ENCODE data around the gene PEMT.

Gene PEMT

DNA sequence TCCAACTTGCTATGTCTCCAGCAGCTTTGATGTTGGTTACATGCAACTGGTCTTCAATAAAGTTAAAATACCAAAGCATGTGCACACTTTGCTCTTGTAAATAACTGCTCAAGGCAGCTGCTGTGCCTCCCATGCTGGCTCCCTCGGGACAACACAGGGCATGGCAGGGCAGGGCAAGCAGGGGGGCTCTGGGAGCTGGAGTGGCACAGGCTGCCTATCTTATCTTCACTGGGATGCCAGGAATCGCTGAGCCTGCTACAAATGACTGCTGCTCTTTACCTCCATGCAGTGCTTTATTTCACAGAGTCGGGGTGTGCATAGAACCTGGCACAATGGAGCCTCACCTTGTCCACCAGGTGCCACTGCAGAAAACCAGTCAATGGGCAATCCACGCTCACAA is 21.8 kb downstream of the PEMT start:
- DNase-seq, result no peak

DNA sequence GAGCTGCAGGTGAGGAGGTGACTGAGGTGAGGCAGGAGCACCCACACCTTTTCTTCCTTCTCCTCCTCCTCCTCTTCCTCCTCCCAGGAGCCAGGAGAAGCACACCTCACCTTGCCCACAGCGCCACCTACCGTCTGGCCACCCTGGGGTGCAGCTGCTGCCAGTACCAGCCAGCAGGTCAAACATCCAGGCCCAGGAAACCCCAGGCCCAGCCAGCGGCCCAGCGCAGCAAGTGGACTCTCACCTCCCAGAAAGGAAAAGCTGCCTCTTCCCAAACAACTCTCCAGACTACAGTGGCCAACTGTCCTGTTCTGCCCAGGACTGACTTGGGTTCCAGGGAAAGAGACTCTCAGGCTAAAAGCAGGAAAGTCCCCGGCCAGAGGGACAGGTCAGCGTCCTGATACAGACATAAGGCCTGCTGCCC is 22.7 kb downstream of the PEMT start:
- DNase-seq, result peak; percentile 45

DNA sequence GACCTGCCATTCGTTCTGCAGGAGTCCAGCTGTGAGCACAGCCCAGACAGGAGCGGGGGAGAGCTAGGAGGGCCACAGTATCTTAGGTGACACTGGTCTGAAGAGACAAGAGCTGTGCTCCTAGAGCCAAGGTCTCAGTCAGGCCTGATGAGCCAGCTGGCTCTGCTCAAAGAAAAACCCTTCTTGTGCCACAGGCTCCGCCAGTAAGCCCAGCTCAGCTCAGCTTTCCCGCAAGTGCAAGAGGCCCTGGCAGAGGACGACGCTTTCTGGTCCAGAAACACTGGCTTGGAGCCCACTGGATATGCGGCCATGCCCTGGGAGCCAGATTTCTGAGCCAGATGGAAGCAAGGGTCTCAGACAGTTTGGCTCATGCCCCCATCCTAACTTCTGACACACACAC is 23.9 kb downstream of the PEMT start:
- DNase-seq, result no peak

DNA sequence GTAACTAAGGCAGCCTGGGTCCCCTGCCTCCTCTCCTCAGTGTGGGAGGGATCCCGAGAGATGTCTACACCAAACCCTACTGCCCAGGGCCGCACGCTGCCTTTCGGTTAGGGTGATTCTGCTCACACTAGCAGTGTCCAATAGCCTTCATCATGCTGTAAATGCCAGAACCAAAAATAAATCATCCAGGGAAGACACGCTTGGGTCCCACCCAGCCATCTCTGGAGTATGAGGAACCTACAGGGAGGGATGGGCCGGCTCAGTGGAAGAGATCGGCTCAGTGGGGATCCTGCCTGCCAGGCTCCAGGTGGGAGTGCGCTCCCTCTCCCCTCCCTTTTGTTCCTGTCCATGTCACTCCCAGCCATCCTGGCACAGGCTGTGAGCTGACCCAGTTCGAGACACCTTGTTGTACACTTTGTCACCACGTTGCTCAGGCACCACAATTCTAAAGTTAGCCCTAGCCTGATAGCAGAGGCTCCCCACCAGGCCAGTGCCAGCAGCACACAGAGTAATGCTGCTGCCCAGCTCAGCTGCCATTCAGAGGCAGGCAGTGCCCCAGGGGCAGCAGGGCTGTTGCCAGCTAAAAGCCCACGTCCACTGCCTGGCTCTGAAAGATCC is 24.5 kb downstream of the PEMT start:
- DNase-seq, result no peak

DNA sequence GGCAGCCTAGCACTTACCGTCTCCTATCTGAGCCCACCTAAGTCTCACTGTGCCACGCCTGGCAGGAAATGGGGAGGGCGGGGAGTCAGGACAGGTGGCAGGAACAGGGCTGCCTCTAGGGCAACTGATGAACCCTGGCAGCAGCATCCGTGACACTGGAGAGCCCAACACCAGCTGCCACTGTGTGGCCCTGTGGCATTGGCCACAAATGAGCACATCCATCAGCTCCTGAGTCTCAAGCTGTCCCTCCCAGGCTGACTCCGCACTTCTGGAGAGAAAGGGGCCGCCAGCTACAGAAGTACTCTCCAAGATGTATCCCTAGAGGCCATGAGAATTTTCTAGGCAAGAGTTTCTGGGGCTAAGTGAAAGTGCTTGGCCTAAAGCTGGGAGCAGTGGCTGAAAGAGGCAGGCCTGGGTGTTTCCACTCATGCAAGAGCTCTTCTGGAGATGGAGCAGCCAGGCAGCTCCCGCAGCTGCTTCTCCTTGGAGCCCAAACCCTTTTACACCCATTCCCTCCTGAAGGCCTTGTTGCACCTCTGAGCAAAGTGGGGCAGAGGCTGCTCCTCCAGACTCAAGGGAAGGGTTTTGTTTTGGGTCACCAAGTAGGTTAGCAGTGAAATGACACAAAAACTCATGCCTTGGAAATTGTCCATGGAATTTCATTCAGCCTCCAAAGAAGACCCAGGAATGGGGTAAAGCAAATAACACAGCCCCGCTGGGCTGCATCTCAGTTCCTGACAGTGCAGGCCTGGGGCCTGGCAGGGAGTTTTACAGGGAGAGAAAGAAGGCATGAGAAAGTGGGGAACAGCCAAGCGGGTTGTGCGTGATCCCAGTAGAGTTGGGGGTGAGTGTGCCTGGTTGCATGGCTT is 25.8 kb downstream of the PEMT start:
- no peak for DNase-seq

DNA sequence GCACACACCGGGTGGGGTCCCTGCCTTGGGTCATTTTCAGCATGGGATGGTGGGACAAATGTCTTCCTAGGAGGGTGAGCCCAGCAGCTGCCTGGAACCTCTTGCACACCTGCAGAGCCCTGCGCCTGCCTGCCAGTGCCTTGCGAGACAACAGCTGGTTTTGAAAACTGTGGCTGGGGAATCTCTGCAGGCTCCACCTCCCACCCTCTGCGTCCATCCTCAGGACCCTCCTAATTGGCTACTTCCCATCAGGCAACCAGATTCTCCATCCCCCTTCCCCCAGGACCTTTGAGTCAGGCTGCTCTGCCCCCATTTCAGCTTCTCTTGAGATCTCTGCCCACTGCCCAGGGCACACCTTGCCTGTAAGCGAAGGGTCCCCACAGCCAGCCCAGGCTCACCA is 26.6 kb downstream of the PEMT start:
- DNase-seq, result no peak

DNA sequence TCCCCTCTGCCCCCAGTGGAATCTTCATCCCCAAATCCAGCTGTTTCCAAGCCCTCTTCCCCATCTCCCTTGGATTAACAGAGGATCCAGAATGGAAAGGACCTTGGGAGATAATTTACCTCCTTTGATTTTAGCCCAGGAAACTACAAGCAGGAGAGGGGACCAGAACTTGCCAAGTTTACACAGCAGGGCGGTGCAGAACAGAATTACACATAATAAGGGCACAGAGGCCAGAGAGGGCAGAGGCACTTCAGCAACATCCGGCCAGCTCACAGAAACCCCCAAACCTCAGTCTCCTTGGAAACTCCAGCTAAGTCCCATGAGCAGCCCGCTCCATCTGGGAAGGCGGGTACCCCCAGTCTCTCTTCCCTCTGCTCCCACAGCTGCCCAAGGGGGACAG is 27.2 kb downstream of the PEMT start:
- no peak for DNase-seq

DNA sequence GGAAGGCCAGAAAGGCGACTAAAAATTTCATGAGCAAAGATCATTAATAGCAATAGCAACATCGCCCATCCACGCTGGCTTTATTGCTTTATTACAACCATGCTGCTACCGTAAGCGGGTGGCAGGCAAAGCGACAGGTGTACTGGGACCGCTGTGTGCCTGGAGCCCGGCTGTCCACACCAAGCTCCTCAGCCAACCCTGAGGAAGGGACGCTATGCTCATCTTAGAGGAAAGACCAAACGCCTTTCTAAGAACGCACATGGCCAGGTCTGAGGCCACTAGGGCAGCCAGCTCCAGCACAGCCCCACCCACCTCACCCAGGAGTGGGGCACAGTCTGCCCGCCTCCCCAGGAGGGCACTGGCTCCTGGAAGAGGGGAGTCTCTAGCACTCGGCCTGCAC is 28.0 kb downstream of the PEMT start:
- DNase-seq, result no peak

DNA sequence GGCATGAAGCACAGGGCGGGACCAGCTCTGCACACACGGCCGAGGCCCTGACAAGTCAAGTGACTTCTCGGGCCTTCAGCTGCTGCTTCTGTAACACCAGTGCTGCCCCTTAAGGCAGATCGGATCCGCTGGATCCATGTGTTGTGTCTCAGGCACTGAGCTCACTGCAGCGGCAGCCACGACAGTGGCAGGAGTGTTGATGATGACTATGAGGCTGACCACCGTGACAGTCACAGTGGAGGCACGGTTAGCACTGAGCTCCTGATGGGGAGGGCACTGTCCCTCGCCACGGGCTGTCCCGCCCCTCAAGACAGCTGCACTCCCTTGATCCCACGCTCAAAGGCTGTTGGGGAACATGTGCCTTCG is 29.4 kb downstream of the PEMT start:
- DNase-seq, result no peak

DNA sequence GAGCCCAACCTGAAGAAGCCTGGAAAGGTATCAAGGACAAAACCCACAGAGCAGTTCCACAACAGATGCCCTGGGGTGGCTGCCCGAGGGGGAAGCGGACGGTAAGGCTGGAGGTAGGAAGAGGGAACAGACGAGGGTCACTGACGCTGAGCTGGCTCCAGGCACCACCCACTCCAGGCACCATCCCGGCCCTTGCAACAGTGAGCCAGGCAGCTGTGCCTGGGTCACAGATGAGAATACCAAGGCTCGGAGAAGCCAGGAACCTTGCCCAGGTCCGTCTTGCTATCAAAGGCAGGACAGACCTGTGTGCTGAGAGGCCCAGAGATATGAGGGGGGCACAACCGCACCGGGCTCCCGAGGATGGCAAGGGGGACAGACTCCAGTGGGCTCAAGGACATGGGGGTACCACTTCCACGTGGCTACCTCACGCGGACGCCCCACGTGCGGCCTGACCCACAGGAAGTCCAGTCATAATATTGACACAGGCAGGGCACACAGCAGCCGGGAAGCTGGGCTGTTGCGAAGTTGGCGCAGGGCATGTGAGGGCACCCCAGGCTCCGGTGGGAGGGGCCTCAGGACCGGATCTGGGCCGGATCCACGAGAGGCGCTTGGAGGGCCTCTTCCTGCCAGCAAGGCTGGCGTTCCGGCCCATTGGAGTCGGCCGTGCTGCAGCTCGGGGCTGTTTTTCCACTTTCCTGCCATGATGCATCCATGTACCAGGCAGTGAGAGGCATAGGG is 29.9 kb downstream of the PEMT start:
- no peak for DNase-seq

DNA sequence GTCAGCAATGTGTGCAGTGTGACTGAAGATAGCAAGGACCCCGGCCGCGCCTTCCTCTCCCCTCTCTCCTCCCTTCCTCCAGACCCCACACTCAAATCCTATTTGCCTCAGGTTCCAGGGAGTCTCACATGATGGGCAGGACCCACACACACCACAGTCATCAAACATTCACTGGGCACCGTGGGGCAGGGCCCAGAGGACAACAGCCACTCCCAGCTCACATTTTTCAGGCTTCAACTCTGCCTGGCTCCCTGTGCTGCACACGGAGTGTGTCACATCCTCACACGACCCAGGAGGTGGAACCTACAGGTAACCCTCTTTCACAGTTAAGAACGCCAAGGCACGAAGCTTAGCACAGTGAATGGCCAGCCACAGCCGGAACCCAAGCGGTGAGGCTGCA is 30.5 kb downstream of the PEMT start:
- no peak for DNase-seq

DNA sequence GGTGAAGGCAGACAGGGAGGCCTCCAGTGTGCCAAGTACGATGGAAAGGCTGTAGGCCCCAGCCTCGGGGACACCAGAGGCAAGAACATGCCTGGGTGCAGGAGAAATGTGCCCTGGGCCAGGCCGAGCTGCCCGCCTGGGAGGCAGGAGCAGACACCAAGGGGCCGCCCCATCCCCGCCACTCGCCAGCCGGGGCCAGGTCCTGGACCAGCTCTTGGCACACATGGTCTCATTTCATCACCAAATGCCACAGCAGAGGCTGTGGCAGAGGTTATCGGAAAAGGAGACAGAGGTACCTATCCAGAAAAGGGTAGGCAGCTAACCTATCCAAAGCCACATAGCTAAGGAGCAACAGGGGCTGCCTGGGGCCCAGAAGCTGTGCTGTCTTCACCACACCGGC is 31.3 kb downstream of the PEMT start:
- no peak for DNase-seq

DNA sequence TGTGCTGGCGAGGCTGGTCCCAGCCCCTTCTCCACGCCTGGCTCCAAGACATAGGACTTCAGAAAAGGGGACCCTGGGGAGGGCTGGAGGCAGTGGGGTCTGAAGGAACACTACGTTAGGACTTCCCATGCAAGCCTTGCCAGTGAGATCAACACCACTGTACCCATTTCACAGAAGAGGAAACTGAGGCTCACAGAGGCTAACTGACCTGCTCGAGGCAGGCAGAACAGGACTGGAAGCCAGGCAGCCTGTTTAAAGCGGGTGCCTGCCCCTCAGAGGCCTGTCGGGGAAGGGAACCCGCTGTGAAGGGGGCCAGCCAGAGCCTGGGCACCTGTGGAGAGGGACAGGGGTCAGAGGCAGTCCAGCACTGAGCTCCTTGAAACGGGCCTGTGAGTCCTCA is 32.3 kb downstream of the PEMT start:
- no peak for DNase-seq

DNA sequence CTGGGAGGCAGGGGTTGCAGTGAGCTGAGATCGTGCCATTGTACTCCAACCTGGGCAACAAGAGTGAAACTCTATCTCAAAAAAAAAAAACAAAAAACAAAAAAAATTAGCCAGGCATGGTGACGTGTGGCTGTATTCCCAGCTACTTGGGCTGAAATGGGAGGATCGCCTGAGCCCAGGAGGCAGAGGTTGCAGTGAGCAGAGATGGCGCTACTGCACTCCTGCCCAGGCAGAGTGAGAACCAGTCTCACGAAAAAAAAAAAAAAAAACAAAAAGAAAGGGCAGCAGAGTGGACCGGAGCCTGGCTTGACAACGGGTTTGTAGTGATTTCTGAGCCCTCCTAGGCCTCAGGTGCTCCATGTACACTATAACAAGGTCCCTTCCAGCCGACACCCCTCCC is 33.1 kb downstream of the PEMT start:
- no peak for DNase-seq

DNA sequence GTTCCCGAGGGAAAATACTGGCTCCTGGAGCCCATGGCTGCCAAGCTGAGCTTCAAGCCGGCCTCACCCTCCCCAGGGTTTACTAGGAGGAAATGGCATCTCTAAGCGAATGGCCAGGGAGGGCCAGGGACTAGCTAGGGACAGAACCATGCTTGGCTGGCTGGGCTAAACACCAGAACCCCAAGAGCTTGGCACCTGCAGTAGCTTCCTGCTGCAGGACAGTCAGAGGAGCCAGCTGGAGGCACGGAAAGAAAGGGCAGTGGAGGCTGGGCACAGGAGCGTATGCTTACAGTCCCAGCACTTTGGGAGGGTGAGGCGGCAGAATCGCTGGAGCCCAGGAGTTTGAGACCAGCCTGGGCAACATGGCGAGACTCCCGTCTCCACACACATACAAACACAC is 33.7 kb downstream of the PEMT start:
- no peak for DNase-seq

DNA sequence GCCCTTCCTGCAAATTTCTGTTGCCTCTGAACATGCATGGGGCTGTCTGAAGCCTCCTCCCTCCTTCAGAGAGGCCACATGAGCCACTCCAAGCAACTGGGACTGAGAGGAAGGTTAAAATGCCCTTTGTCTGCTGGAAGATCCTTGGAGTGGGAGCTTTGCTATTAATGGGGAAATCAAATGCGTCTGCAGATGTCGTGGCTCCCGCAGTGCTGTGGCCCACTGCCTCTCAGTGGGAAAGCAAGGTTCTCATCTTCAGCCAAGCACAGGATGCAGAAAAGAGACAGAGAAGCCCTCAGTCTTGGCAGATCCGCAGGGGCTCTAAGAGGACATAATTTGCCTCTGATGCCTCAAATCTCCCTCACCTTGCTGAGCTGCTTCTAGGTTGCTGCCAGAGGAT is 34.8 kb downstream of the PEMT start:
- DNase-seq, result no peak

DNA sequence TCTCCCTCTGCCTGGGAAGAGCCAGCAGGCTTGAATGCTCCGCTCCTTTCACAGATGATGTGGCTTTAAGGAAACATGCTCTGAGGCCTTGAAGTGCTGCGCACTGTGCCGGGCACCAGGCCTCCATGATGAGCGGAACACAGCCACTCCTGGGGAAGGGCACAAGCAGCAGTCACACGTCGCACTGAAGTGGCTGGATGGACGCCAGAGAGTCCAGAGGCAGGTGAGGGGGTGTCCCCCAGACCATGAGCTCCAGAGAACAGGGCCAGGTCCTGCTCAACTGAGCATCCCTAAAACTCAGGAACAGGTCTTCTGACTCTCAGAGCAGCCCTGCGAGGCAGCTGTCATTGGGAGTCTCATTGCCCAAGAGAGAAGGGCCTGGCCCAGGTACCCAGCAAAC is 35.6 kb downstream of the PEMT start:
- DNase-seq, result no peak

DNA sequence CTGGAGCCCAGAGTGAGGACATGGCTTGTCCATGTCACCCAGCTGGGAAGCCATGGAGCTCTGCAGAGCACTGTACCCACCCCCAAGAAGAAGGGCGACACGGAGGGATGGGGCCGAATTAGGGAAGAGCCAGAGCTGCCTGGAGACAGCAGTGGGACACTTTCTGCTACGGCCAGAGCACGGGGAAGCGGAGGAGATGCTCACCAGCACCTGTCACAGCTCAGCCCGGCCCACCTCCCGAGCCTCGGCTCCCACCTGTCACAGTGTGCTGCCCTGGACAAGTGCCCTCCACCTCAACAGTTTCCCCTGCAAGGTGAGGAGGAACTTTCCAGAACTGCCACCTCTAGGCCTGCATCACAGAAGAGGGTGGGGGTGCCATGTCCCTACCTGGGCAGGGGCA is 36.4 kb downstream of the PEMT start:
- DNase-seq, result no peak

DNA sequence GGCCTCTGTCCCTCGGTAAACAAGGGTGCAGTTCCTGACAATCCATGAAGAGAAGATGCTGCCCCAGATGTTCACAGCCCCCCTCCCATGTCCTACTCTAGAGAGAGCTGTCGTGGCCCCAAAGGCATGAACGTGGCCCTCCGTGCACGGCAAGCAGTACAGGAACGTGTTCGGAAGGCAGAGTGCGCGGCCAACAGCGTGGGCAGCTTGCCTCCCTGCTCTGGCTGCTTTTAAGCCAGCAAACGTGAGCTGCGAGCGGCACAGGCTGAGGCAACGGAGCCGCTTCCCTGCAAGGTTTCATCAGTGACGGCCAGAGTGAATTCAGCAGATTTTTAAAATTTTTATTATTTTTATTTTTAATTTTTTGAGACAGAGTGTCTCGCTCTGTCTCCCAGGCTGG is 37.2 kb downstream of the PEMT start:
- DNase-seq, result no peak

DNA sequence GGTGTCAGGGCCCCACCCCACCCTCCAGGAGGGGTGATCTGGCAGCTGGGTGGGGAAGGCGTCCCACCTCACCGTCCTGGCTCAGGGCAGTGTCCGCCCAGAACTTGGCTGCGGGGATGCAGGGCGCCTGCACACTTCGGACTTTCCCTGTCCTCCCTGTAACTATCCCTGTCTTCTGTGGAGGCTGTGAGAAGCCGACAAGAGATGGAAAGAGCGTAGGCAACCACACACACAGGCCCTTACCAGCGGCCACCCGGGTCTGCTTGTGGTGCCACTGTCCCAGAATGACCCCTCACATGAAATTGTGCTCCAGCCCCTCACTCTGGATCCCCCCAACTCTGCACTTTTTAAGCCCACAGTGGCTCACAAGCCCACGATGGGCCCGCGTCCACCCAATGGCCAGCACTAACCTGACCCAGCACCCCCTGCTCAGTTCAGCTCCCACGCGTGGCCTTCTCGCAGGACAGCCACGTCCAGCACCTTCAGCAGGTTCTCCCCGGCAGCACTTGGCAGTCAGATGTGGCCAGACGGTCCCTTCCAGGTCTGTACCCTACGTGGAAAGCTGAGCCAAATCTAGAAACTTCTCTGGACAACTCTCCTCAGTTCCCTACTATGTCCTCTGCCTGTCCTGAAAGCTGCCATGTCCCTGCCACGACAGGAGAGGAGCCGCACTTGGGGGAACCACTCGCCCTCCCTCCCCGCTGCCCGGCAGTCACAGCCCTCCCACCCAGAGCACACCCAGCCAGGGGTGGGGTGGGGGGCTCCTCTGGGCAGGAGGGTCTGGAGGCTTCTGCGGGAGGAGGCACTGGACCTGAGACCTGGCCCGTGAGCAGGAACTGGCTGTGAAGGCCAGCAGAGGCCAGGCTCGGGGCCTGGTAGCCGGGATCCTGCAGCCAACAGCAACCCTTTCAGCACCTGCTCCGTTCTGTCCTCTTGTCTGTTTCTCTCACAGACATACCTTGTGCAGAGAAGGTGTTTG is 38.0 kb downstream of the PEMT start:
- DNase-seq, result no peak

DNA sequence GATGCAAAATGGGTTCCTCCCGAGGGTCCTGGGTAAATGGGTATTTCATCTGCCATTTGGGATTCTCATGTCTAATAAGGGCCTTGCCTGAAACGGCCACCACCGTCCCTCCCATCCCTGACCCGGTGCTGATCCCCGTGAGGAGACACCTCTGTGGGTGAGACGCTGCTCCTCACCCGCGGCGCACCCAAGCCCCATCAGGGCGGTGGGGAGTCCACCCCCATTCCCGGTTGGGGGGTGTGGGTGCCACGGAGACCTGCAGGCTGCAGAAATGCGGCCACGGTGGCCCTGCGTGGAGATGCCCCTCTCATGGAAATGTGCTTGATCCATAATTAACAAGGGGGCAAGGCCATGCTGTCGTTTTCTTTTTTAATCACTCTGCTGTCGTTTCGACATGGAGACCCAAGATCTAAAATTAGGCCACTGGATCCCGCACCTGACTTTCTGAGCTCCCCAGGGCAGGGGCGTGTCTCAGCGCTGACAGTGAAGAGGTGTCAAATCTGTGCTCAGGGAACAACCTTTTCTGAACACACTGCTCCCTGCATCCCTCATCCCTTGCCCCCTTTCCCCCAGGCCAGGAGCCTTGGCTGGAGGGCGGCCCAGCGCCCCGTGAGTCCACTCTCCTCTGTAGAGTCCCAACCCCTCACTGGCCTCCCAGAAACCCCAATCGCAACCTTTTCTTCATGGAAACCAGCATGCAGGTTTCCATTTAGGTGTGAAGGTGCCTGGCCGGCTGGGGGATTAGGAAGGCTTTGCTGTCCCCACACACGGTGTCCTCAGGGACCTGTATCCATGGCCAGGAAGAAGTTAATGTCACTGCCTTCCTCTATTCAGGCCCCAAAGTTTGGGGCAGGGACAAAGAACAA is 38.9 kb downstream of the PEMT start:
- no peak for DNase-seq

DNA sequence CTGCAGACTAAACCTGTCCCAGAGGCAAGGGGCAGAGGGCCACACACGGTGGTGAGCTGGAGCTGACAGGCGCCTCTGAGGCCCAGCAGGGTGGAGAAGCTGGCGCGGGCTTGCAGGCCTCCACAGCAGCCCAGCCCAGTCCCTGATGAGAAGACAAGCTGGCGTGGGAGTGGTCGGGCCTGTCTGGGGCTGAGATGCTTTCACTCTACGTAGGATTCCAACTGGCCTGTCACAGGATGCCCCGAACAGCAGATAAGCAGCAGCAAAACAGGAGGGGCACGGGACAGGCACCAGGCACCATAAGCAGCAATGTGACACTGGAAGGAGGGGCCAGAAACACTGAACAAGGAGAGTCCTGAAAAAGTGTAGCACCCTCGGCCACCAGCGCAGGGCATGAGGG is 40.1 kb downstream of the PEMT start:
- DNase-seq, result no peak

Measured in CD4-positive, alpha-beta T cell treated with Interleukin-12 subunit alpha and Interleukin-12 subunit beta, for 1 hour (primary cell).